Uterus (tissue), 2 donors: ENCODE data around the gene NR1H3.

ENCODE experiments used
- CTCF ChIP-seq, 4 experiments: fragments of 200-600 bp in 2 of 4; fragments of 450-650 bp in 2 of 4; sonication (generic) in 2 of 4; IDR thresholded peaks; one replicate each; pipeline ENCODE4 v1.5.1; 2016 to 2019; ENCODE audit warnings: antibody characterized with exemption in 4 of 4, mild to moderate bottlenecking in 2 of 4, moderate library complexity in 1 of 4
- POLR2A ChIP-seq, 2 donors: fragments of 450-650 bp; IDR thresholded peaks; one replicate each; pipeline ENCODE4 v1.6.1; 2016; ENCODE audit warnings: antibody characterized with exemption in 2 of 2, mild to moderate bottlenecking in 1 of 2, moderate library complexity in 1 of 2

GRCh38 chr11:47212938-47213337 lies 44.9 kb upstream of the NR1H3 start:
- no peak for TF ChIP-seq POLR2A (IDR thresholded peaks at IDR 0.05)
- TF ChIP-seq CTCF (IDR thresholded peaks at IDR 0.05): no peak
